Right atrium auricular region (tissue), 2 donors: ENCODE data around the gene SEMA3B. TPM values are rescaled to one million over a fixed set of nuclear protein-coding genes. Genes with fewer than 3 reads are reported as not detected.
A peak's percentile ranks its signal among the peaks of the same experiment; 100 is the strongest.

ENCODE experiments used
- DNase-seq: peaks from one replicate; pipeline ENCODE4 v3.0.0-alpha.2; 2019; ENCODE audit warnings: low spot score
- H3K27ac ChIP-seq, 2 donors: fragments of 200-600 bp; sonication (generic); 1 replicate in 1 of 2; 2 replicates in 1 of 2; pipeline ENCODE4 v1.5.1; 2016 to 2019
- H3K27me3 ChIP-seq, 2 donors: fragments of 200-600 bp; sonication (generic); one replicate each; pipeline versions ENCODE4 v1.5.1 to v1.6.0; 2017 to 2019
- H3K36me3 ChIP-seq: fragments of 200-600 bp; sonication (generic); one replicate; pipeline ENCODE4 v1.5.1; 2016
- H3K4me1 ChIP-seq, 2 donors: fragments of 200-600 bp; sonication (generic); one replicate each; pipeline versions ENCODE4 v1.5.1 to v1.6.0; 2017 to 2019
- H3K4me3 ChIP-seq, 2 donors: fragments of 200-600 bp; sonication (generic); 1 replicate in 1 of 2; 2 replicates in 1 of 2; pipeline ENCODE4 v1.5.1; 2017 to 2019; ENCODE audit warnings: mild to moderate bottlenecking in 1 of 2, moderate library complexity in 1 of 2
- H3K9me3 ChIP-seq, 2 donors: fragments of 200-600 bp; sonication (generic); one replicate each; pipeline ENCODE4 v1.5.1; 2019
- CTCF ChIP-seq, 2 donors: fragments of 200-600 bp; sonication (generic); IDR thresholded peaks; one replicate each; pipeline ENCODE4 v1.5.1; 2019; ENCODE audit warnings: antibody characterized with exemption in 2 of 2
- total RNA-seq, 2 donors: library from RNA; depleted of rRNA; stranded (reverse); fragments of >200 nt; gene quantifications; one replicate each; pipeline ENCODE4 v1.1.0, GENCODE V29; 2016

The SEMA3B gene
- 10 to 100 TPM; 15.4 to 20.0 TPM for total RNA-seq

- H3K27ac ChIP-seq, result peak within 1 kb of the TSS; percentile 92 to 97
- no peaks in the 10 kb centered on the region for H3K36me3 ChIP-seq
- H3K9me3 ChIP-seq, result no peaks in the 10 kb centered on the region
- no peak for DNase-seq
- H3K4me1 ChIP-seq, result peaks cover 0 to 83% of the 10 kb centered on the region in 2 donors
- no peaks in the 10 kb centered on the region for H3K27me3 ChIP-seq
- H3K4me3 ChIP-seq, result peak within 1 kb of the TSS; percentile 20 to 54
- TF ChIP-seq CTCF (IDR thresholded peaks at IDR 0.05), result no peak
These were observed at the start of gene SEMA3B for GRCh38 chr3:50268703-50269451. Gene SEMA3B, plus strand, starts transcription at chr3:50269147. Its CDS starts 94 bp downstream, at chr3:50269241.

DNA sequence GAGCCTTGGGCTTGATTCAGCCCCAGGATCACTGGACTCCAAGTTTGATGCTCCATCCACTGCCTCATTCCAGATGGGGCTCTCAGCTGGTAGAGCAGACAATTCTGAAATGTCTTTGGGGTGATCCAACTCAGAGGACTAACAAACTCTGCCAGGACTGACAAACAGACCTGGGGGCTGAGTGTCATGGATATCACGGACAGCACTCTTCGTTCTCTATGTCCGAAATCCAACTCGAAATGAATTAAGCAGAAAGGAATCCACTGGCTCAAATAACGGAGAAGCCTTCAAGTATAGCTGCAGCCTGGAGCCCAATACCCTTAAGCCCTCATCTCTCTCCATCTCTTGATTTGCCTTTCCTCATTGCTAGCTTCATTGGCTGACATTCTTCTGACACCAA is 49.7 kb upstream of the SEMA3B start:
- Histone ChIP-seq H3K36me3 (no peaks in the 10 kb centered on the region), H3K9me3 (no peaks in the 10 kb centered on the region)
- no peak for TF ChIP-seq CTCF (IDR thresholded peaks at IDR 0.05)

DNA sequence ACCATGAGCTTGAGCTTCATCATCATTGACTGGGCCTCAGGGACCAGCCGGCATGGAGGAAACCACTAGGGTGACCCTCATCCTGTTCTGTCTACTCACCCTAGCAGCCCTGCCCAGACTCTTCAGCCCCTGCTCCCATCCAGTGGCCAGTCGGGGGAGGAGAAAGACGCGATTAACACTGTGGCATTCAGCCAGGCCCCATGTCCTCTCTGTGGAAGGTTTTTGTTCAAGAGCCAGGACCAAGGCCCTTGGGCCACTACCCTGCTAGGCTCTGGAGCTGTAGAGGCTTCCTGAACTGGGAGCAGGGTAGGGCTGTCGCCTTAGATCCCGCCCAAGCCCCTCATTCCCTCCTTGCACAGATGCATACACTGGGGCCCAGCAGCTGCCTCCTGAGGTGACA is 48.8 kb upstream of the SEMA3B start:
- no peak for DNase-seq
- H3K27me3 ChIP-seq, result no peaks in the 10 kb centered on the region
- H3K27ac ChIP-seq, result no peak overlapping the region
- no peaks in the 10 kb centered on the region for H3K4me1 ChIP-seq
- no peak for TF ChIP-seq CTCF (IDR thresholded peaks at IDR 0.05)
- no peaks in the 10 kb centered on the region for H3K9me3 ChIP-seq
- H3K36me3 ChIP-seq, result no peaks in the 10 kb centered on the region
- H3K4me3 ChIP-seq, result no peak overlapping the region

More for the DNA sequence above, 49.7 kb upstream of the SEMA3B start:
- no peak overlapping the region for H3K27ac ChIP-seq
- H3K4me3 ChIP-seq, result no peak overlapping the region
- H3K4me1 ChIP-seq, result no peaks in the 10 kb centered on the region
- no peak for DNase-seq
- no peaks in the 10 kb centered on the region for H3K27me3 ChIP-seq

DNA sequence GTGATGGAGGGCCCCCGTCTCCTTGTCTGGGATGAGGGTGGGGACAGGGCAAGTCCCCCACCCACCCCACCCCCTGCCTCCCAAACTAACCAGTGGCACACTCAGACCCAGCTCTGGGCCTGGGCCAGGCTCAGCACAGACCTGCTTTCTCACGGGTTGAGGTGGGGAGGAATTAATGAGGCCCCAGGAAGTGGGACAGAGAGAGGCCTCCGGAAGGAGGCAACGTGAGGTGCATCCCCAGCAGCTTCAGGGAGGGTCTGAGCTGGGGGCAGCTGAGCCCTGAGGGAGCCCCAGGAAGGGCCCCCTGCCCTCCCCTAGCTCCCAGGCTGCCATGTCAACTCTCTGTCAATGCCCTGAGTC is 47.9 kb upstream of the SEMA3B start:
- no peak for DNase-seq
- Histone ChIP-seq H3K36me3 (no peaks in the 10 kb centered on the region), H3K4me3 (no peak overlapping the region), H3K9me3 (no peaks in the 10 kb centered on the region), H3K4me1 (peaks cover 0 to 5% of the 10 kb centered on the region in 2 donors), H3K27ac (no peak overlapping the region), H3K27me3 (no peaks in the 10 kb centered on the region)
- TF ChIP-seq CTCF (IDR thresholded peaks at IDR 0.05), result no peak

GRCh38 chr3:50221411-50222168 is 47.4 kb upstream of the SEMA3B start:
- TF ChIP-seq CTCF (IDR thresholded peaks at IDR 0.05), result no peak
- no peak overlapping the region for H3K4me3 ChIP-seq
- H3K36me3 ChIP-seq, result no peaks in the 10 kb centered on the region
- no peaks in the 10 kb centered on the region for H3K27me3 ChIP-seq
- no peak overlapping the region for H3K27ac ChIP-seq
- no peaks in the 10 kb centered on the region for H3K9me3 ChIP-seq
- H3K4me1 ChIP-seq, result peaks cover 0 to 10% of the 10 kb centered on the region in 2 donors
- no peak for DNase-seq
